GM21526 (cell line): ENCODE data around the gene OSGEPL1.
"Not testable (repeated sequence)": the region's sequence is repeated elsewhere in the genome, so short reads cannot be mapped to it uniquely, and the experiment has no call there.

Source experiments
- ATAC-seq: cut with Tn5 transposase; IDR thresholded peaks from one replicate; pipeline ENCODE4 v1.9.1; 2021; ENCODE audit warnings: moderate library complexity; ENCODE audit not compliant: unreplicated experiment, low FRiP score

Gene OSGEPL1

DNA sequence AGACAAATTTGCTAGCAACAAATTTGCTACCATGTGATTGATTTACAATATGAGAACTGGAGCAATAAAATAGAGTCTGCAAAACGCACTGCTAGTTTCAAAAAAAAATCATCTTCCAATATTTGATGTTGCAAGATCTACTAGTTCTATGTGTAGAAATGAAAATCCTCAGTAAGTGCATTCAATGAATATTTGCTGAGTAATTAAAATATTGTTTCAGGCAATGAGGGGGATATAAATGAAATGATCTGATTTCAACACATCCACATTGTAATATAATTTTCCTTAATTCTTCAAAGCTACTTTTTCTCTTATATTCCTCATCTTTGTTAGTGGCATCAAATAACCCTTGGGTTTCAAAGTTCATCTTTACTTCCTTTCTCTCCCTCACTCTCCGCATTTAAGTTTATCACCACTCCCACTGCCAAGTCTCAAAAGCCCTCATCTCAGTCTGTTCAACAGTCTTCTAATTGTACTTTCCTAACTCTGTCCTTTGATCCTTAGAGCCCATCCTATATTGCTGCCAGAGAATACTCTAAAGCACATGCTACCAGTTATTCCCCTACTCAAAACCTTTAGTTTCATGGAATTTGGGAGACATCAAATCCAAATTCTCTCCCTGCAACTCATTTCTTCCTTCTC is 6.2 kb downstream of the OSGEPL1 start:
- no peak for ATAC-seq

DNA sequence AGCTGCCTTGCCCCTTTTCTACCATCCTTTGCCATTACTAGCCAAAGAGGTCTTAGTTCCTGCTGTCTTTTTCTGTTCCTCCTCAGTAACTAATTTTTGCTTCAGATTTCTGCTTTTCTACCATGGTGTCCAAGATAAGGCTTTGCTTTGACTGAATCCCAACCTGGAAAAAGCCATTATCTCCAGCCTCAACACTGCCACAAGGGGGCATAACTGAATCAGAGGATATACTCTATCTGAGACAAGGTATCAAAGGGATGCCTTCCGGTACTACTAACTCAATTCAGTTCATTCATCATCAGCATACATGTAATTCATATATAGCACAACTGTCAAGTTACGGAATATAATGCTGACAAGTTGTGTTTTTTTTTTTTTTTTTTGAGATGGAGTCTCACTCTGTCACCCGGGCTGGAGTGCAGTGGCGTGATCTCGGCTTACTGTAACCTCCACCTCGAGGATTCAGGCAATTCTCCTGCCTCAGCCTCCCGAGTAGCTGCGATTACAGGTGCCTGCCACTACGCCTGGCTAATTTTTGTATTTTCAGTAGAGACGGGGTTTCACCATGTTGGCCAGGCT is 11.4 kb downstream of the OSGEPL1 start:
- no peak for ATAC-seq

DNA sequence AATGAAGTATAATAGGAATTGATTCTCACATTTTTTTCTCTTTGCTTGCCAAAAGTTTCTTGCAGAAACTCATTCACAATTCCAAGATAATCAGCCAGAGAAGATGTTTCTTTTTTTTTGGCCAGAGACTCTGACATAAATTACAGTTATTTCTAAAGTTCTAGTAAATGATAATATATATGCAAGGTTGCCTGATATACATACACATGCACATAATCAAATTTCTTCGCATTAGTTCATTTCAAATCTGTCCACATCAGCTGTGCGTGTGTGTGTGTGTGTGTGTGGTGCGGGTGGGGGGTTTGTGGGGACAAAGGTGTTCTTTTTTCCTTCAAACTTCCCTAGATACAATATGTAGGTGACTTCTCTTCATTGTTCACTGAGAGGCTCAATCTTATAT is 33.2 kb downstream of the OSGEPL1 start:
- ATAC-seq = no peak

DNA sequence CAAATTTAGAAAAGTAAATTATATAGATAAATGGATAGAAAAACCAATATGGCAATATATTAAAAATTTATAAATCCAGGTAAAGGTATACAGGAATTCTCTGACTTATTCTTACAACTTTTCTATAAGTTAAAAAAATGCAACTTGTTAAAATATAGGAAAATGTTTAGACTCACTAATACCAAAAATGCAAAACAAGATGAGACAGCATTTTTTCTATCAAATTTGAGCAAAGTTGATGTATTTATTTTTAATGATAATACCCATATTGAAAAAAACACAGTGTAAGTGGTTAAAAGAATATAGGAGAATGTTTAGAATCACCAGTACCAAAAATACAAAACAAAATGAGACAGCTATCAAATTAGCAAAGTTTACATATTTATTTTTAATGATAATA is 35.7 kb downstream of the OSGEPL1 start:
- no peak for ATAC-seq

DNA sequence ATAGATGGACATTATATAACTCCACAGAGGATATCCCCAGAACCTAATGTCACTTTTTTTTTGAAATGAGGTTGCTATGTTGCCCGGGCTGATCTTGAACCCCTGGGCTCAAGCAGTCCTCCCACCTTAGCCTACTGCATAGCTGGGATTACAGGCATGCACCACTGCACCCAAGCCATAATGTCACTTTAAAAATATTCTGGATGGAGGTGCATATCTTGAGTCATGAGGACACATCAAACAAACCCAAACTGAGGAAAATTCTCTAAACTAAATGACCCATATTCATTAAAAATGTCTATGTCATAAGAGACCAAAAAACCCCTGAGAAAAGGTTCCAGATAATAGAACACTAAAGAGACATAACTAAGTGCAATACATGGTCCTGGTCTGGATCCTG is 36.3 kb downstream of the OSGEPL1 start:
- no peak for ATAC-seq

DNA sequence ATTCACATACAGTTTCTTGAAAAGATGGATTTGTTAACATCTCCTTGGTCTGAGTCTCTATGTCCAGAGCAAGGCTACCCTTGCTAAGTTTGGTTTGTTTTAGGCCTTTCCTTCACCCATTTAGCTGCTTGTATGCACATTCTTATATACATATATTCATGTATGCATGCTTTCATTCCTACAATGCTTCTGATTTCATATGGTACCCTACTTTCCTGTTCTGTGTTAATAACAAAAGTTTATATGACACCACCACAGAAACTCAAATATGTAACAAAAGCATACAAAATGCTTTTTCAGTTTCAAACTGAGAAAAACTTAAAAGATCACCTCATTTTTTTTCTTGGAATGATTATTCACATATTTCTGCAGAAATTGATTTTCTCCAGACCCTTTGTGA is 39.4 kb downstream of the OSGEPL1 start:
- ATAC-seq = no peak

DNA sequence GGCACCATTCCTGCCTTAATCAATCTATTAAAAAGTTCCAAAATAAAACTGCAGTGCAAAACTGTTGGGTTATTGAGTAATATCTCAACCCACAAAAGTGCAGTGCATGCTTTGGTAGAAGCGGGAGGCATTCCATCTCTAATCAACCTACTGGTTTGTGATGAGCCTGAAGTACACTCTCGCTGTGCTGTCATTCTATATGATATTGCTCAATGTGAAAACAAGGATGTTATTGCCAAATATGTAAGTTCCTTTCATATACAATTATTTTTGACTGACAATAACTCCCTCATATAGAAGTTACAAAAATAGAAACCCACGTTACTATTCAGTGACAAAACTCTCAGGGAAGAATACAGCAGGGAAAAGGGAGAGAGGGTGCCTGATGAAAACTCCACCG is 43.0 kb downstream of the OSGEPL1 start:
- no peak for ATAC-seq

DNA sequence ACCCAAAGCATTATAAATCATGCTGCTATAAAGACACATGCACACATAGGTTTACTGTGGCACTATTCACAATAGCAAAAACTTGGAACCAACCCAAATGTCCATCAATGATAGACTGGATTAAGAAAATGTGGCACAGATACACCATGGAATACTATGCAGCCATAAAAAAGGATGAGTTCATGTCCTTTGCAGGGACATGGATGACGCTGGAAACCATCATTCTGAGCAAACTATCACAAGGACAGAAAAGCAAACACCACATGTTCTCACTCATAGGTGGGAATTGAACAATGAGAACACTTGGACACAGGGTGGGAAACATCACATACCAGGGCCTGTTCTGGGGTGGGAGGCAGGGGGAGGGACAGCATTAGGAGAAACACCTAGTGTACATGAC is 45.0 kb downstream of the OSGEPL1 start:
- ATAC-seq = not testable (repeated sequence)

DNA sequence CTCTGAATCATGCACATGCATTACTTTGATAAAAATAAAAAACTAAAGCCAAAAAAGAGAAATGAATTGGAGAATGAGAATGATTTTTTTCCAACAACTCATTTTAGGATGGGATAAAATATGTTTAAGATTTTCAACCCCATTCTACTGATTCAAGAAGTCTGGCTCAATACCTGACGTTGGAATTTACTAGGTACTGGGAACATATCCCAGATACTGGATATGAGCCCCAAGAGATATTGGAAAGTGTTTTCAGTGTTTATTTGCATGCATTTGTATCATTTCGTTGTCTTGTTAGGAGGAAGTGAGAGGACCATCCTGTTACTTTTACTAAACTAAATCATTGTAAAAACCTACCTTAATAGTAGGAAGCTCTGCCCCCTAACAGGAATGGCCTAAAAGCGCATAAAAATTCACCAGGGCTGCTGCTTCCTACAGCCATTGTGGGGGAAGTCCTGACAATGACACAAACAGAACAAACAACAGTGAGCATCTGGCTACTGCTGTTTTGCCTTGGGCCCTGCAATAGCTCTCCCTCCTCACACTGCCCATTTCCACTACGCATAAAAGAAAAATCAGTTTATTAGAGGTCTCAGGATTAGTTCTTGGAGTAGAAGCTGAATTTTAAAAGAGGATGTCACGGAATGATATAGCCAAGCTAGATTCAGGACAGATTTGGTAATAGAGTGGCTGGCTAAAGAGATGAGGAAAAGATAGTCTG is 52.9 kb downstream of the OSGEPL1 start:
- no peak for ATAC-seq

DNA sequence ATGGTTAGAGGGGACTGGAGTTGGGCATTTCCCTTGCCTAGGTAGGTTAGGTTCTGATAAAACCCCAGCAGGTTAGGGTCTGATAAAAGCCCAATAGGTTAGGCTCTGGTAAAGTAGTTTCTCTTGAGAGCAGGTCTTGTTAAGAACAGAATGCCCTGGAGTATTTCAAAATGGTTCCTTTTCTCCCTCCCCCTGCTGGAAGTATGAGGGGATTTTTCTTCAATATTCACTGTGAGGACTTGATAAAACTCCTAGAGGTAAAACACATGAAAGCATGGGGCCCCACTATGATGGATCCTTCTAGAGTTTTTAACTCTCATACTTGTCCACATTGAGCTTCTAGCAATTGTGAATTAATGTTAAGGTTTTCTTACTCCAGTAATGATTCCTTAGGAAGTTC is 60.5 kb downstream of the OSGEPL1 start:
- no peak for ATAC-seq

DNA sequence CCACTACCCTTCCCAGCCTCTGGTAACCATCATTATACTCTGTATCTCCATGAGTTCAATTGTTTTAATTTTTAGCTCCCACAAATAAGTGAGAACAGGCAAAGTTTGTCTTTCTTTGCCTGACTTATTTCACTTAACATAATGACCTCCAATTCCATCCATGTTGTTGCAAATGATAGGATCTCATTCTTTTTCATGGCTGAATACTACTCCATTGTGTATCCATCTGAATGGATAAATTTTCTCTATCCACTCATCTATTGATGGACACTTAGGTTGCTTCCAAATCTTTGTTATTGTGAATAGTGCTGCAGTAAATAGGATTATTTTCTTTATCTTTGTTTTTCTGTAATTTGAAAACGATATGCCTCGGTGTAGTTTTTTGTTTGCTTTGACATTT is 61.9 kb downstream of the OSGEPL1 start:
- no peak for ATAC-seq

DNA sequence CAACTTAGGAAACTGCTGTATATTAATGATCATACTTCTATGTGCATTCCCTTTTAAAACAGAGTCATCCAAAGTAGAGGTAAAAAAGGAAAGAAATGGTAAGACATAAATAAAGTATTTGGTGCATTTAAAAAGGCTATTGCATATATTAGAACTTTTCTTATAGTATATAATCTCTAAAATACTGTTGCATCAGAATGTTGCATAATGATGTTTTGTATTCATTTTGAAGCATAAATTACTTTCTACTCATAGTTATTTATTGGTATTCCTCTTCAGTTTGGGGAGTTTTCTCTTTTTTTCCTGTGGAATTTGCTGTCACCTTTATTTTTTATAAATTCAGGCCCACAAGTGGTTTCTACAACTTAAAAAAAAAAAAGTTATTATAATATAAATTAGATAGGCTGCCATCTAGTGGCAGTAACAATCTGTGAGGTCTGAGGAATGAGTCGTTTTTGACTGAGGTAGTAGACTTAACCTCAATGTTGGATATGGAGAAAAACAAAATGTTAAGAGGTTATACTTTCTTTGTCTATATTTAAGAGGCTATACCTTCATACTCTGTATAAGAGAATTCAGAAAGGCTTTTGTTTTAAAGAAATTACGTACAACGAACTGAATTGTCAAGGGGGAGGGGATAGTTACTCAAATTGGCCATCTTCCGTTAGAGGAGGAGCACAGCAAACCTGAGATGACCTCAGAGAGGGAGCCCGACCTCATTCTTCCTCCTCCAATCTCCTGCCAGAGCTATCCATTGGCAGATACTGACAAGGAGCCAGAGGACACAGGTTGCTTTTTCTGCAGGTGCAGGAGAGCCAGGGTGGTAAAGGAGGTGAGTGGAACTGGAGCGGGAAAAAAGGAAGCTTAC is 64.3 kb downstream of the OSGEPL1 start:
- ATAC-seq = no peak
